HTERT RPE-1 (cell line): ENCODE measurements around the gene NSUN3.

Source experiments
- in situ Hi-C: fragments of 300-500 bp; cut with MboI; formaldehyde crosslinking; loops from 4 replicates; pipeline ENCODE4 v1.14.3; 2020; ENCODE audit warnings: low sequenced_read_pairs

Gene NSUN3

GRCh38 chr3:94117729-94118128, 54.9 kb downstream of the NSUN3 start:
- in situ Hi-C loops: no loop called here

DNA sequence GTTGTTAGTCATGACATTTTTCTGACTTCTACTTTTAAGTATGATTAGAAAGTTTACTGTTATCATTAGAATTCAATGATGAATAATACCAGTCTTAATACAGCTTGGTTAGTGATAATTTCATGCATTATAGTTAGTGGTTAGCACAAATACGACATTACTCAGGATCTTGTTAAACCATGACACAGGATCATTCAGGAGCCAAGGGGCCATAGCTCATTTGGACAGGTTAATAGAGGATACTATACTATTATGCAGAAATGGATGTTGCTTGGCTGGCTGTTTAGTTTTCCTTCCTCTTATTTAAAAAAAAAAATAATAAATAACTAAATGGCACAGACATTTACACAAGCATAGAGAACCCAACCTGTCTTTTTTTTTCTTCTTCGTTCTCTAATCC, 55.5 kb downstream of the NSUN3 start:
- in situ Hi-C loops: no loop called here

- in situ Hi-C loops: no loop called here
Observed at GRCh38 chr3:94121161-94121560, 58.3 kb downstream of the NSUN3 start.

- in situ Hi-C loops: no loop called here
Observed at GRCh38 chr3:94127115-94127514, 64.3 kb downstream of the NSUN3 start.

DNA sequence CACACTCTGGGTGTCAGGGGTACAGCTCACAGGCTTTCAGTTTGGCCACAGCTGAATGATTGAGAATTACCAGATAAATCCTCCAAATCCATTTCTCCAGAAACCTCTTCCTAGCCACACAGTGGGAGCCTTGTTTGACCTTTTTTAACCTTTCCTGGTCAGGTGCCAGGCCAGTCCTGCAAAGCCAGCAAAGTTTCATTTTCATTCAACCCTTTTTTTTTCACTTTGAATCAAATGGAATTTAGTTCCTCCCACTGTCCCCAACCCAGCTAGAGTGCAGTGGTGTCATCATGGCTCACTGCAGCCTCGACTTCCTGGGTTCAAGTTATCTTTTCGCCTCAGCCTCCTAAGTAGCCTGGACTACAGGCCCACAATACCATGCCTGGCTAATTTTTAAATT, 67.8 kb downstream of the NSUN3 start:
- in situ Hi-C loops: no loop called here

DNA sequence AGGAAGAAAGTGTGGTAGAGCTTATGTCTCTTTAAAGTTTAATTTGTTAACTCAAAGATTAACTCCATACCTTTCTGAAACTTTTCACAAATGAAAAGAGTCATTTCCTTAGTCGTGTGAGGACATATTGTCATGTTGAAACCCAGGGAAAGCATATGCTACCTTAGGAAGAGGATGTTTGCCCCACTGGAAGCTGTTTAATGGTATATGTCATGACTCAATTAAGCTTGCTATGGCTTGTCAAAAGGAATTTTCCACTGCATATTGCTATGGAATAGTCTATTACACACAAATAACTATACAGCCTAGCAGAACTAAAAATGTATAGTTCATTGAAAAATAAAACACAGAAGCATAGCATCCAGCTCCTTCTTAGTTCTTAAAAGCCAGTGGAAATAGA, 69.9 kb downstream of the NSUN3 start:
- in situ Hi-C loops: no loop called here

GRCh38 chr3:94136133-94136532, 73.3 kb downstream of the NSUN3 start:
- in situ Hi-C loops: no loop called here

DNA sequence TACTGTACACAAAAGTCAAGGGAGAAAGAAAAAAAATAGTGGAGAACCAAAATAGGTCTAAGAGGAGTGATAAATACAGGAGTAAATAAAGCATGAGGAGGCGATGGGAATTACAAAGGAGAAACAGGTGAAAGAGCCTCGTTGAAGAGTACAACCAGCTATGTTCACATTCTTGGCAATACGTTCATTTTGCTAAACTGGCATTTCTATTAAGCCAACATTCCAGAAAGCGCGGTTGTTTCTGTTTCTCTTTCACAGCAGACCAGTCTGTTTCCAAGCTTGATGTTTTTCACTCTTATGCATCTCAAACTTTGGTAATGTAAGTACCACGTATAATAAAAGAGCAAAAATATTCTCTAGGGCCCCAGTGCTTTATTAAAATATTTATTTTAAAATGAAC, 74.5 kb downstream of the NSUN3 start:
- in situ Hi-C loops: no loop called here

- in situ Hi-C loops: no loop called here
Observed at GRCh38 chr3:94146455-94146854, 83.6 kb downstream of the NSUN3 start.

GRCh38 chr3:94147012-94147411, 84.2 kb downstream of the NSUN3 start:
- in situ Hi-C loops: no loop called here

- in situ Hi-C loops: no loop called here
Observed at GRCh38 chr3:94150113-94150512, 87.3 kb downstream of the NSUN3 start.

DNA sequence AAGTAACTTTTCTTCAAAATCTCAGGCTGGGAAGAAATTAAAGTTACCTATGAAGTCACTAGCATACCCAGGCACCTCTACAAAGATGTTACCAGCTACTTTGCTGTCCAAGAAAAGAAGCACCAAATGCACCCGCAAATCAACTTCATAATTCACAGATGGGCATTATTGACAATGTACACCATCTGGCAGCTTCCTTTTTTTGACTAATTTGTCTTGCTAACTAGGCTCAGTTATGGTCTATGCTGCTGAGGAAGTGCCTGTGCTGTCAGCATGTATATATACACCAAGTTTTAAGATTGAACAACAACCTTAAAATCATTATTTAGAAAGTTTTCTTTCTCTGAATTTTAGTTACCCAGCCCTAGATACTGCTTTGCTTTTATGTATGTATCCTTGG, 93.8 kb downstream of the NSUN3 start:
- in situ Hi-C loops: no loop called here

- in situ Hi-C loops: no loop called here
Observed at GRCh38 chr3:94158512-94158911, 95.7 kb downstream of the NSUN3 start.

- in situ Hi-C loops: no loop called here
Observed at GRCh38 chr3:94159062-94159828, 96.4 kb downstream of the NSUN3 start.

DNA sequence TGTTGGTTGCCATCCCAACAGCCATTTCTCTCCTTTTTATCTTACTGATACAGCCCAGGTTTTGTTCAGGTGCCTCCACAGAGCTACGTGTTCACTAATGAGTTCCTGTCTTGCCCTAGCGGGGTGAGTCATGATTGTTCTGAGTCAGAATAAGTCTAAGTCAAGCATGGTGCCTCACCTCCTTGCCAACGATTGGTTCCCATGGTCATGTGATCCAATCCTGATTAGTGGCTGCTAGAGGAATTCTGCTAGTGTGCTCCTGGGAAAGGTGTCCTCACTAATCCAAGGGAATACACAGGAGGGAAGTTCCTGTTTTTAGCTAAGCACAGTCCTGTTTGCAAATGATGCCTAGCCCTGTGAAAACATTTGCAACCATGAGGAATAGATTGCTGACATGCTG, 99.8 kb downstream of the NSUN3 start:
- in situ Hi-C loops: no loop called here

DNA sequence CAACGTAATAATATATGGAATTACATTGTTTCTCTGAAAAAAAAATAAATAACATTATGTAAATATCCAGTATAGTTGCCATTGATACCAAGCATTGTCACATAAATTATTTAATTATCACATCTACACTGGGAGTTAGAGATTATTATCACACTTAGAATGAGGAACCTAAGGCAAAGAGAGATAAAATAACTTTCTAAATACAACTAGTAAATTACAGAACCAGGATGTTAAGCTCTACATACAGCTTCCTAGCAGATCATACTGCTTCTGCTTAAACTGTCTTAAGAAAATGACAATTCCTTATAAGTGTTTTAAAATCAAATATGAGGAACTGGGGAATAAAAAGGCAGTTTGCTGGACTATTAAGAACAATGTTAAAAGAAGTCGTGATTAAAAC, 104.5 kb downstream of the NSUN3 start:
- in situ Hi-C loops: no loop called here

GRCh38 chr3:94167796-94168195, 104.9 kb downstream of the NSUN3 start:
- in situ Hi-C loops: no loop called here

DNA sequence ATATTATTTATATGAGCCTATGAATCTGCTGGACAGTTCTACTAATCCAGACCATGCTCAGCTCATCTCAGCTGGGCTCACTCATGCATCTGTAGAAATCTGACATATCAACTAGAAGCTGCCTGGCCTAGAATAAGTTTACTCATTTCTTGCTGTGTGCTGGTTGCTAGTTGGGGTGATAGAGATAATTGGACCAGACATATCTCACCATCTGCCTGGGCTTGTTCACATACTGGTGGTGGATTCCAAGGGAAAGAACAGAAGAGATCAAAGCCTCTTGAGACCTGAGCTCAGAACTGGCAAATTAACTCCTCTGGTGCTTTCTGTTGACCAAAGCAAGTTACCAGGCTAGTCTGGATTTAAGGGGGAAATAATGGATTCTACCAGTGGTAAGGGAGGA, 109.1 kb downstream of the NSUN3 start:
- in situ Hi-C loops: no loop called here

DNA sequence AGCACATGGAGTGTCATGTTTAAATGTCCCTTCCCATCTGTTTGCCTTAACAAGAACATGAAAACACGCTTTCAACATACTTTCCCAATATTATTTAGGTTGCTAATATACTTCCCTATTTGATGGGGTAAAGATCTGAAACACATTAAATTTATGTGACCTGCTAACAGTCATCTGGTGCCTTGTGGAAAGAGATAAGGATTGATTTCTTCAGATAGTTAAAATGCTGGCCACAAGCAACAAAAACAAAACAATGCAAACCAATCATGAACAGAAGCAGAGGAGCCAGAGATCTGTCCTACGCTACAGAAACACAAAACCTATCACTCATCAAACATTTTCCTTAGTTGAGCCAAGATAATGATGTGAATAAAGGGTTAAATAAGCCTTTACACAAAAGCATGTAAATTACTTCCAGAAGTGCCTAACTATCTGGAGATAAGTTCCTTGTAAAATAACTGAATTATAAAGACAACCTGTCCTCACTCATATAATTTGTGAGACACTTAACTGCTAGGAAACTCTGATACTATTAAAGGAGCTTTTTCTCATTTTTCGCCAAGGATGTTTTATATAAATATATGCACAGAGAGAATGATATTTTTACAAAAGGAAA, 109.9 kb downstream of the NSUN3 start:
- in situ Hi-C loops: no loop called here

DNA sequence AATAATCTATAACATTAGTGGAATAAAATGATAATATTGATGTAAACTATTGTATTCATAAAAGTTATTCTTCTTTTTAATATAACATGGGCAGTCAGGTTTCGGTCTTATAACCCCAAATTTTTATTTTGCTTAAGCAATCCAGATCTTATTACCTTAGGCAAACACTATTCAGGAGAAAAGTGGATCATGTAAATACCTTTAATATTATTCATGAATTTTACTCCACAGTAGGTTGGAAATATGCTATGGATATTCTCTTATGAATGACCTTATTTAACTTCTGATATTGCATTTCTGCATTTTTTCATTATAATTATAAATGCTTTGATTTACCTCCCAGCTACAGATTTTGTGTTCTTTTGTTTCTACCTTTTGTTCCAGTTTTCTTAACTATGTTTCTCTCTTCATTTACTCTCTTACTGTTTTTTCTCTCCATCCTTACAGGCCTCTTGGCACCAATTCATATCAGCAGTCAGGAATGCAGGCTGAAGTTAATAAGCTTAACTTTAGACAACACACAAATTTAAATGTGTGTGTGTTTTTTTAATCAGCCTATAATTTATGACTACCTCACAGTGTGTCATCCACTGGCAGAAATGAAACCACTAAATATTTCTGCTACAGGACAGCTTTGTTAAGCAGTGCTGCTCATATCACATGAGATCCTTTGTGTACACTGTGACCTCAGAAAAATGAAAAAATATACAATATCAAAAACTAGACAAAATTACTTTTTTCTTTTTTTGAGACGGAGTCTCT, 111.0 kb downstream of the NSUN3 start:
- in situ Hi-C loops: no loop called here

DNA sequence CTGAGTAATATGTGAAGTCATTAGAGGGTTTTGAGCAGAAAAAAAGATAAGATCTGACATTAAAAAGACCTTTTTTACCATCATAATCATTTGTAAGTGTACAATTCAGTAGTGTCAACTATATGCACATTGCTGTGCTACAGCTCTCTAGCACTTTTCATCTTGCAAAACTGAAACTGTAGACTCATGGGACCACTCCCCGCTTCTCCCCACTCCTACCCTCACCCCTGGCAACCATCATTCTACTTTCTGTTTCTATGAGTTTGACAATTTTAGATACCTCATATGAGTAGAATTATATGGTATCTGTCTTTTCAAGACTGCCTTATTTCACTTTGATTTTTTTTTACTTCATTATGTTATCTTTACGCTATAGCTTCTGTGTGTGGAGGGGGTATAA, 112.8 kb downstream of the NSUN3 start:
- in situ Hi-C loops: no loop called here
